Measurements from ENCODE around the gene NKG7.
"Not testable (repeated sequence)": the region's sequence is repeated elsewhere in the genome, so short reads cannot be mapped to it uniquely, and the experiment has no call there.

Gene NKG7

GRCh38 chr19:51407511-51408131 is 35.2 kb upstream of the NKG7 start:
- Histone ChIP-seq H3K27me3 (ENCODE audit: control insufficient read depth, insufficient read depth, low read length) (no peaks in the 10 kb centered on the region), H3K4me3 (ENCODE audit: low read depth, low read length) (no peak overlapping the region), H3K4me1 (ENCODE audit: control insufficient read depth, insufficient read depth, low read length) (peaks cover 11% of the 10 kb centered on the region), H3K9me3 (ENCODE audit: control insufficient read depth, insufficient read depth, low read length) (peaks cover 2% of the 10 kb centered on the region), H3K9ac (ENCODE audit: low read depth, low read length) (peak overlapping the region; percentile 6), H3K36me3 (ENCODE audit: control insufficient read depth, insufficient read depth, low read length) (no peaks in the 10 kb centered on the region)

GRCh38 chr19:51402117-51402516 is 29.7 kb upstream of the NKG7 start:
- Histone ChIP-seq H3K9me3 (ENCODE audit: control insufficient read depth, insufficient read depth, low read length) (peaks cover 7% of the 10 kb centered on the region), H3K4me1 (ENCODE audit: control insufficient read depth, insufficient read depth, low read length) (no peaks in the 10 kb centered on the region), H3K9ac (ENCODE audit: low read depth, low read length) (no peak overlapping the region), H3K4me3 (ENCODE audit: low read depth, low read length) (no peak overlapping the region), H3K36me3 (ENCODE audit: control insufficient read depth, insufficient read depth, low read length) (peaks cover 5% of the 10 kb centered on the region), H3K27me3 (ENCODE audit: control insufficient read depth, insufficient read depth, low read length) (no peaks in the 10 kb centered on the region)

- not testable (repeated sequence) for H3K4me3 ChIP-seq (ENCODE audit: low read depth, low read length); H3K27me3 ChIP-seq (ENCODE audit: control insufficient read depth, insufficient read depth, low read length); H3K9ac ChIP-seq (ENCODE audit: low read depth, low read length); H3K36me3 ChIP-seq (ENCODE audit: control insufficient read depth, insufficient read depth, low read length); H3K4me1 ChIP-seq (ENCODE audit: control insufficient read depth, insufficient read depth, low read length); H3K9me3 ChIP-seq (ENCODE audit: control insufficient read depth, insufficient read depth, low read length)
Measured at GRCh38 chr19:51399936-51400335, 27.5 kb upstream of the NKG7 start.

GRCh38 chr19:51399231-51399630 is 26.8 kb upstream of the NKG7 start:
- Histone ChIP-seq H3K9me3 (ENCODE audit: control insufficient read depth, insufficient read depth, low read length) (peaks cover 7% of the 10 kb centered on the region), H3K36me3 (ENCODE audit: control insufficient read depth, insufficient read depth, low read length) (peaks cover 5% of the 10 kb centered on the region), H3K27me3 (ENCODE audit: control insufficient read depth, insufficient read depth, low read length) (no peaks in the 10 kb centered on the region), H3K9ac (ENCODE audit: low read depth, low read length) (no peak overlapping the region), H3K4me1 (ENCODE audit: control insufficient read depth, insufficient read depth, low read length) (peaks cover 6% of the 10 kb centered on the region), H3K4me3 (ENCODE audit: low read depth, low read length) (no peak overlapping the region)

- H3K9me3 ChIP-seq (ENCODE audit: control insufficient read depth, insufficient read depth, low read length), result peaks cover 5% of the 10 kb centered on the region
- peaks cover 6% of the 10 kb centered on the region for H3K4me1 ChIP-seq (ENCODE audit: control insufficient read depth, insufficient read depth, low read length)
- no peak overlapping the region for H3K9ac ChIP-seq (ENCODE audit: low read depth, low read length)
- peaks cover 5% of the 10 kb centered on the region for H3K36me3 ChIP-seq (ENCODE audit: control insufficient read depth, insufficient read depth, low read length)
- no peak overlapping the region for H3K4me3 ChIP-seq (ENCODE audit: low read depth, low read length)
- no peaks in the 10 kb centered on the region for H3K27me3 ChIP-seq (ENCODE audit: control insufficient read depth, insufficient read depth, low read length)
Measured at GRCh38 chr19:51398096-51398704, 25.7 kb upstream of the NKG7 start.

- H3K9me3 ChIP-seq (ENCODE audit: control insufficient read depth, insufficient read depth, low read length); H3K9ac ChIP-seq (ENCODE audit: low read depth, low read length); H3K27me3 ChIP-seq (ENCODE audit: control insufficient read depth, insufficient read depth, low read length); H3K36me3 ChIP-seq (ENCODE audit: control insufficient read depth, insufficient read depth, low read length); H3K4me3 ChIP-seq (ENCODE audit: low read depth, low read length); H3K4me1 ChIP-seq (ENCODE audit: control insufficient read depth, insufficient read depth, low read length): not testable (repeated sequence)
Measured at GRCh38 chr19:51397453-51397852, 25.0 kb upstream of the NKG7 start.

- H3K9me3 ChIP-seq (ENCODE audit: control insufficient read depth, insufficient read depth, low read length), result no peaks in the 10 kb centered on the region
- H3K36me3 ChIP-seq (ENCODE audit: control insufficient read depth, insufficient read depth, low read length), result no peaks in the 10 kb centered on the region
- H3K27me3 ChIP-seq (ENCODE audit: control insufficient read depth, insufficient read depth, low read length), result no peaks in the 10 kb centered on the region
- peaks cover 8% of the 10 kb centered on the region for H3K4me1 ChIP-seq (ENCODE audit: control insufficient read depth, insufficient read depth, low read length)
- no peak overlapping the region for H3K4me3 ChIP-seq (ENCODE audit: low read depth, low read length)
- no peak overlapping the region for H3K9ac ChIP-seq (ENCODE audit: low read depth, low read length)
Measured at GRCh38 chr19:51396175-51396574, 23.7 kb upstream of the NKG7 start.

- no peaks in the 10 kb centered on the region for H3K27me3 ChIP-seq (ENCODE audit: control insufficient read depth, insufficient read depth, low read length)
- no peaks in the 10 kb centered on the region for H3K9me3 ChIP-seq (ENCODE audit: control insufficient read depth, insufficient read depth, low read length)
- H3K9ac ChIP-seq (ENCODE audit: low read depth, low read length), result peak overlapping the region; percentile 91
- H3K36me3 ChIP-seq (ENCODE audit: control insufficient read depth, insufficient read depth, low read length), result no peaks in the 10 kb centered on the region
- H3K4me3 ChIP-seq (ENCODE audit: low read depth, low read length), result peak overlapping the region; percentile 94
- peaks cover 9% of the 10 kb centered on the region for H3K4me1 ChIP-seq (ENCODE audit: control insufficient read depth, insufficient read depth, low read length)
Measured at GRCh38 chr19:51394050-51394836, 21.8 kb upstream of the NKG7 start.

GRCh38 chr19:51392701-51393100 is 20.2 kb upstream of the NKG7 start:
- H3K9ac ChIP-seq (ENCODE audit: low read depth, low read length), result no peak overlapping the region
- no peaks in the 10 kb centered on the region for H3K27me3 ChIP-seq (ENCODE audit: control insufficient read depth, insufficient read depth, low read length)
- no peaks in the 10 kb centered on the region for H3K9me3 ChIP-seq (ENCODE audit: control insufficient read depth, insufficient read depth, low read length)
- H3K36me3 ChIP-seq (ENCODE audit: control insufficient read depth, insufficient read depth, low read length), result no peaks in the 10 kb centered on the region
- H3K4me1 ChIP-seq (ENCODE audit: control insufficient read depth, insufficient read depth, low read length), result peaks cover 9% of the 10 kb centered on the region
- no peak overlapping the region for H3K4me3 ChIP-seq (ENCODE audit: low read depth, low read length)

GRCh38 chr19:51391073-51391611 is 18.7 kb upstream of the NKG7 start:
- no peaks in the 10 kb centered on the region for H3K27me3 ChIP-seq (ENCODE audit: control insufficient read depth, insufficient read depth, low read length)
- no peaks in the 10 kb centered on the region for H3K36me3 ChIP-seq (ENCODE audit: control insufficient read depth, insufficient read depth, low read length)
- H3K9me3 ChIP-seq (ENCODE audit: control insufficient read depth, insufficient read depth, low read length), result no peaks in the 10 kb centered on the region
- peak overlapping the region; percentile 24 for H3K9ac ChIP-seq (ENCODE audit: low read depth, low read length)
- peaks cover 7% of the 10 kb centered on the region for H3K4me1 ChIP-seq (ENCODE audit: control insufficient read depth, insufficient read depth, low read length)
- peak overlapping the region; percentile 52 for H3K4me3 ChIP-seq (ENCODE audit: low read depth, low read length)

- Histone ChIP-seq H3K36me3 (ENCODE audit: control insufficient read depth, insufficient read depth, low read length) (no peaks in the 10 kb centered on the region), H3K4me3 (ENCODE audit: low read depth, low read length) (no peak overlapping the region), H3K4me1 (ENCODE audit: control insufficient read depth, insufficient read depth, low read length) (peaks cover 3% of the 10 kb centered on the region), H3K9ac (ENCODE audit: low read depth, low read length) (no peak overlapping the region), H3K27me3 (ENCODE audit: control insufficient read depth, insufficient read depth, low read length) (no peaks in the 10 kb centered on the region), H3K9me3 (ENCODE audit: control insufficient read depth, insufficient read depth, low read length) (no peaks in the 10 kb centered on the region)
Measured at GRCh38 chr19:51389143-51389542, 16.7 kb upstream of the NKG7 start.
